ENCODE results near the gene TBCD.

GRCh38 chr17:82959990-82960418, 208.1 kb downstream of the TBCD start:
- TF ChIP-seq EZH2 (IDR thresholded peaks at IDR 0.05) (no peak), POLR2AphosphoS5 (IDR thresholded peaks at IDR 0.05; ENCODE audit: borderline replicate concordance, low read depth, low read length) (no peak)
